GM18873 (cell line): ENCODE measurements around the gene NNT.
"Not testable (repeated sequence)": the region's sequence is repeated elsewhere in the genome, so short reads cannot be mapped to it uniquely, and the experiment has no call there.

Experiments used
- ATAC-seq: cut with Tn5 transposase; IDR thresholded peaks from one replicate; pipeline ENCODE4 v1.9.1; 2021; ENCODE audit warnings: mild to moderate bottlenecking, moderate library complexity, moderate number of reproducible peaks; ENCODE audit not compliant: unreplicated experiment, low FRiP score

The NNT gene

DNA sequence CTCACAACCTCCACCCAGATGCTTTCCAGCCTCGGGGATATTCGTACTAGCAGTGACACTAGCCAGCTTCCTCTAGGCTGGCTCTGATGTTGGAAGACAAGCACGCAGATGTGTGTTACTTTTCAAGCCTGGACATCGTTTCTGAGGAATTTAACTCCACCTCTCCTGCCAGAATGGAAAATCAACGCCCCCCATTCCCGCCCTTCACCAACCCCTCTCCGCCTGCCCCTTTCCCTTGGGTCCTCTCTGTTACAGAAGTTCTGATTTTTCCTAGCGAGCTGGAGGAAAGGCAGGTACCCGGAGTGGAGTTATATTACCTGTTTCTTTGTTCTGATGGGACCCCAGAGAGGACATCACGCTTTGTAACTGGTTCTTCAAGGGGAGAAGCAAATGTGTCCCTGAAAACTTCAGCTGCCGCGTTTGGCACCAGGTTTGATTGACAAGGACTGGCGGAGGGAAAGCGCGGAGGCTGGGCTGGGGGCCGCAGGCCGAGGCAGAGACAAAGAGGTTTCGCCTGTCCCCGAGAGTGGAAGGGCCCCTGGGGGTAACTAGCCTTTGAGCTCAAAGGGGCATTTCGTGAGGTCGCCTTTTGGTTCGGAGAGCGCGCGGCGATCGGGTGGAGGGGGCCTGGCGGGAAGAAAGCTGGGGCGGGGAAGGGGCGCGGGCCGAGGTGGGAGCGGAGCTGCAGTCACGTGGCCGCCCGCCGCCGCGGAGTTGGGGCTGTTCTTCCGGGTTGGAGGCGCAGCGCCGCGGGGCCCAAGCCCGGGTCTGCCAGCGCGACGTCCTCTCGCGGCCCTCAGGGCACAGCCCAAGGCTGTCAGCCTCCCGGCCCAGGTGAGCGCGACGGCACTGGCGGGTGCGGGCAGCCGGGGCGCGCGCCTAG lies at the start of gene NNT:
Gene NNT (plus strand): TSS at position 720 of the 883 bp plus-strand sequence. CDS start 6,016 bp downstream, outside the sequence.
- peak; percentile 57 for ATAC-seq

DNA sequence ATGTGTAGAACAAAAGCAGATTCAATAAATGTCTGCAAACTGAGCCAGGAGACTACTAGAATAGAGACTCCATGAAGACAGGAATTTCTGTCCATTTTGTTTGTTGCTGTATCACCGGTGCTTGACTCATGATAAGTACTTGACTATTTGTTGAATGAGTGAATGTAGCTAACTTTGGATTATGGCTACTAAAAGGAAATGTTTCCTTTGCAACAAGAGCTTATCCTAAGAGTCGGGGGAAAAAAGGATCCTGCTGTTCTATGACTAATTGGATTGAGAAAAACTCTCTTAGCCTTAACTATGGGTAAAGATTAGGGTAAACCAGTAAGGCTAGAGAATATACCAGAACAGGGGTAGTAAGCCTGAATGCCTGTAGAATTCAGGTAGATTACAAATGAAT lies 49.6 kb upstream of the NNT start:
- no peak for ATAC-seq

DNA sequence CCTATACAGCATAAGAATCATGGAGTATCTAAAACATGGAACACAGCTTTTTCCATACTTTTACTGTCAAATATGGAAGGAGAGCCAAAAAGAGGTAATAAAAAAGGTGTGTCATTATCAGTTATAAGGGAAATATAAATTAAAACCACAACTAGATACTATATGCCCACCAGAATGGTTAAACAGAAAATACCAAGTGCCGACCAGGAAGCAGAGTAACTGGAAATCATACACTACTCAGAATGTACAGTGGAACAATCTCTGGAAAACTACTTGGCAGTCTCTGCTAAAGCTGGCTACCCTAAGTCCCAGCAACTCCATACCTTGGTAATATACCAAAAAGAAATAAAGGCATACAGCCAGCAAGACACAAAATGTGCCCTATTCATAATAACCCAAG lies 48.5 kb upstream of the NNT start:
- no peak for ATAC-seq

DNA sequence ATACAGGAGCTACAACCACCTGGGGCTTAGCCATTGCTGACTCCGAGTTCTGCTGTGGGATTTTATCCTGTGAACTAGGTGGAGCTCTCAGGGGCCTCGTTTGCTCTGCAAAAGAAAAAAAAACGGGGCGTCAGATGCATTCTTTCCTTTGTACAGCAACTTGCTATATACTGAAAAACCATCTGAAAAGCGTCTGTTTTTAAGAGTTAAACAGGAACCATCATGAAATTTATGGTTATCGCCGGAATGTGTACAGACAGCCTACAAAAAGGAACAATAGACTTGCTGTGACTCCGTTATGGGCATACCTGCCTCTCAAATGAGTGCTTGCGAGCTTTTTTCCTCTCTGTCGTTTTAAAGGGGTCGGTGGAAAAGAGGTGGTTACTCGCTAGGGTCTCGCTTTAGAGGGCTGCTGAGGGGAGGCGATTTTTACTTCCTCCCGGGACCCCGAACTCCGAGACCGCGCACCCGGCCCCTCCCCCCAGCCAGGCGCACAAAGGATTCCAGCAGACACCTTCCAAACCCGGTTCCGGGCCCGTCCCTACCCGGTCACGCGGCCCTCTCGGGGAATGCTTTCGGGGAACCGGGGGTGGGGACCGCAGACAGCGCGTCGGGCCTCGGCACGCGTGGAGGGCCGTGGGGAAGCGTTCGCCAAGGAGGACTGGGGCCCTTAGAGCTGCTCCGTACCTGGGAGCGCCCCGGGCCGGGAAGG lies 46.9 kb upstream of the NNT start:
- ATAC-seq: no peak

DNA sequence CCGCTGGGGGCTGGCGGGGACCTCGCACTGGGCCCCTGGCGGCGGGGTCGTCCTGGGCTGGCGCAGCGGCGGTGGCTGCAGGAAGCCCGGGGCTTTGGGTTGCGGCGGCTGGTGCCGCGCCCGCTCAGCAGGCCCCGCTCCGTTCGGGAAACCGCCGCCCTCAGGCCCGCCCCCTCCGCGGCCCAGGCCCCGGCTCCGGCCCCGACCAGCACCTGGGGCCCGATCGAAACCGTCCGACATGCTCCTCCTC lies 46.4 kb upstream of the NNT start:
- peak; percentile 86 for ATAC-seq

DNA sequence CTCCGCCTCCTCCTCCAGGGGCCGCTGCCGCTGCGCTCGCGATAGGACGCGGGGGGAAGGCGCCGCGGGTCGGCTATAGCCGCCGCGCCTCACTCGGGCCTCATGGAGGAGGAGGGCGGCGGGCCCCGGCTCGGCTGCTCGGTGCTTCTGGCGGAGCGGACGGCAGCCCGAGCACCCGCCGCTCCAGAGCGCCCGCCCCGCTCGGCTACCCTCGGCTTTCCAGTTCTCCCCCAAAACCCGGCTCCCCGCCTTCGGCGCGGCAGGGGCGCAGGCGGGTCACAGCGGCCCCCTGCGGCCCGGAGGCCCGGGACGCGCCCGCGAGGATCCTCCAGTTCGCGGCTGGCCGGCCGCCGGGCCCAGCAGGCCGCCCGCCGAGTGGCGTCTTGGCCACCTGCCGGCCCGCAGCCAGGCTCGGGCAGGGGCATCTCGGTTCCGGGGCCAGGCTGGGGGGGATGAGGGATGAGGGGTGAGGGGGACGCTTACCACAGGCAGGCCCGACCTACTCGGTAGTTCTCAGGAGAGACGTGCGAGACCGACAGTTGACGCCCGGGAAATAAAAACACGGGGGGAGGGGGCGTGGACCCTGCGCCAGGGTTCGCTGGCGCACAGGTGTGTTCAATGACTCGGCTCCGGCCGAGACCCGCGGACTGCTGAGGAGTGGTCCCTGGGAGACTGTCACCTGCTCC lies 46.0 kb upstream of the NNT start, which contains the start of gene PAIP1:
Gene PAIP1 (minus strand): TSS at position 221 of the 686 bp plus-strand sequence. CDS start 231 bp downstream, outside the sequence.
- ATAC-seq: peak; percentile 74

DNA sequence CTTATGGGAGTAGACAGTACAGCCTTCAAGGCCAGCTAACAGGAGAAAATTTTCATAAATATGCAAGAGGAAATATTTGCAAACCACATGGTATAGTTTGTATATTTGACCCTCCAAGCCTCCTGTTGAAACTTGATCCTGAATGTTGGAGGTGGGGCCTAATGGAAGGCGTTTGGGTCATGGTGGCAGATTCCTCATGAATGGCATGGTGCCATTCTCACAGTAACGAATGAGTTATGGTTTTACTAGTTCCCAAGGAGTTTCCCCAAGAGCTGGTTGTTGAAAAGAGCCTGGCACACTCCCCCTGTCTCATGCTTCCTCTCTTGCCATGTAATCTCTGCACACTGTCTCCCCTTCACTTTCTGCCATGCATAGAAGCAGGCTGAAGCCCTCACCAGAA lies 42.9 kb upstream of the NNT start:
- ATAC-seq: no peak

DNA sequence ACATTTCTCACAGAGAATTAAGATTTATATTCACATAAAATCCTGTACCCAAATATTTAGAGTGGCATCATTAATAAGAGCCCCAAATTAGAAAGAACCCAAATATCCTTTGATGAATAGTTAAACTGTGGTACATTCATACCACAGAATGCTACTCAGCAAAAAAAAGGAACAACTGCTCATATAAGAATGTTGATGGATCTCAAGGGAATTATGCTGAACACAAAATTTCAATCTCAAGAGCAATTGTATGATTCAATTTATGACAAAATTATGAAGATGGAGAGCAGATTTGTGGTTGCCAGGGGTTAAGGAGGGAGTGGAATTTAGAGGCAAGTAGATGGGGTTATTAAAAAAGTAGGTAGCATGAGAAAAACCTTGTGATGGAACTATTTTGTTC lies 41.6 kb upstream of the NNT start:
- no peak for ATAC-seq

DNA sequence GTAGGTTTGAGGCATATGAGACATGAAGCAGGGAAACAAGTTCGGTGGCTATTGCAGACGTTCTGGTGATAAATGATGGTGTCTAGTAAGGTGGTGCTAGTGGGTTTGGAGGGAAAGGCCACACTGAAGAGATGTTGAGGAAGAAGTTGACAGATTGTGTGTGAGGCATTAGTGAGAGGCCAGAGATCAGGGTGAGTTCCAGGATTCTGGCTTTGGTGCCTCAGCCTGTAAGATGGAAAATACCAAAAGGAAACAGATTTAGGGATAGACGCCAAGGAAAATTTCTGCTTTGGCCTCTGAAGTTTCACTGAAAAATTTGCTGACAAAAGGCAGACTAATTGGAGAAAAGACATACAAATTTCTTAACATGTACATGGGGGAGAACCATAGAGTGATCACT lies 39.7 kb upstream of the NNT start:
- ATAC-seq: no peak

DNA sequence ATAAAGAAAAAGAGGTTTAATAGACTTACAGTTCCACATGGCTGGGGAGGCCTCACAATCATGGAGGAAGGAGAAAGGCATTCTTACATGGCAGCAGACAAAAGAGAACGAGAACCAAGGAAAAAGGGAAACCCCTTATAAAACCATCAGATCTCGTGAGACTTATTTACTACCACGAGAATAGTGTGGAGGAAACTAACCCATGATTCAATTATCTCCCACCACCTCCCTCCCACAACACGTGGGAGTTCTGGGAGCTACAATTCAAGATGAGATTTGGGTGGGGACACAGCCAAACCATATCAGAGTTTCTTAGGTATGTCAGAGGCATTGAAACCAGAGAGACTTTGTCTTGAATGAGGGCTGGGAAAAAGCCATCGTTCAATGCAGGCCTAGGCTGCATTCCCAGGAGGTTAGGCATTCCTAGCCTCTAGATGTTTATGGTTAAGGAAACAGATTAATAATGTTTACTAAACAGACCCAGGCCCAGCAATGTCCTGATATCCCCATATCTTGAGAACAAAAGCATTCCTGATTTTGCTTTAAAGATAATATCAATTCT lies 38.6 kb upstream of the NNT start:
- ATAC-seq: no peak

DNA sequence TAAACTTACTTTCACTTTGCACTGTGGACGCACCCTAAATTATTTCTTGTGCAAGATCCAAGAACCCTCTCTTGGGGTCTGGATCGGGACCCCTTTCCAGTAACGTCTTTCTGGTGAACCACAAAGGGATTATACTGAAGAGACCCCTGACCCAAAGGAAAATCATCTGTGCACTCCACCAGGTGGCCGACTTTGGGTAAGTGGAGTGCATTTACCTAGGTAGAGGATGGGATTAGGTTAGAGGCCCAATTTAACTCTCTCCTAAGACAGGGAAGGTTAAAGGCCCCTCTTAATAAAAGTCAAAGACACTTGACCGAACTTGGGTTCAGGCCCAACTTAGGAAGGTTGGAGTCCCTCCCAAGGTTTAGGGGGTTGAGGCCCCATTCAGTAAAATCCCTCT lies 37.9 kb upstream of the NNT start:
- no peak for ATAC-seq

DNA sequence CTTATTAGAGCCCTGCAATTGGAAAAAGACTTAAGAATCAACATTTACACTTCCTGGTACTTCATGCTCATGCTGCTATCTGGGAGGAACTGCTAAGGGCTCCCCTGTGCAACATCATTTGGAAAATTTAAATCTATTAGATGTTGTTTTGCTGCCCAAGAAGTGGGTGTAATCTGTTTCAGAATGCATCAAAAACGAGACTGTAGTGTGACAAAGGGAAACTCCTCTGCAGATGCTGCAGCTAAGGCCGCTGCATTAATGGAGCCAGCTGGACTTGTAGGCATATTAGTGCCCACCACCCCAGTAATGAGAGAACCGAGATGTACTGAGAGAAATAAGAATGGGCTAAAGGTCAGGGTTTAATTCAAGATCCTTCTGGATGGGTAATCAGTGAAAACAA lies 35.0 kb upstream of the NNT start:
- no peak for ATAC-seq

DNA sequence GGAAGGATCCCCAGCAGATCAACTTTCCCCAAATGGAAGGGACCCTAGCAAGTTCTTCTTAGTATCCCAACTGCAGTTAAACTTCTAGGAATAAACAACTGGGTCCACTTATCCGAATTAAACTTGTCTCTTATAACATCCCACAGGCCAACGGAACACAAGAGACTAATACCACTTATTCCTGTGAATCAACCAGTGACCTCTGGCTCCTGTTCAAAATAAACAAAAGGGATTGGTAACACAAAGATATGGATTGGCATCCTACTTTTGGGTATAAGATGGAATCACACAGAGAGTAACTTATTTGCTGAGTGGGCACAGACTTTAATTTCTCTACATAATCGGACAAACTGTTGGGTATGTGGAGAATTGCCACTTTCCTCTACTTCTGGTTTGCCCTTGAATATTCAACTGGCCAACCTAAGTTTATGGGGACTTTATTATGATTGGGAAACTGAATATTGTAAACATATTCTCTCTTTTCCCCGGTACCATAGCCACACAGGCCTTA lies 33.7 kb upstream of the NNT start:
- ATAC-seq: no peak

DNA sequence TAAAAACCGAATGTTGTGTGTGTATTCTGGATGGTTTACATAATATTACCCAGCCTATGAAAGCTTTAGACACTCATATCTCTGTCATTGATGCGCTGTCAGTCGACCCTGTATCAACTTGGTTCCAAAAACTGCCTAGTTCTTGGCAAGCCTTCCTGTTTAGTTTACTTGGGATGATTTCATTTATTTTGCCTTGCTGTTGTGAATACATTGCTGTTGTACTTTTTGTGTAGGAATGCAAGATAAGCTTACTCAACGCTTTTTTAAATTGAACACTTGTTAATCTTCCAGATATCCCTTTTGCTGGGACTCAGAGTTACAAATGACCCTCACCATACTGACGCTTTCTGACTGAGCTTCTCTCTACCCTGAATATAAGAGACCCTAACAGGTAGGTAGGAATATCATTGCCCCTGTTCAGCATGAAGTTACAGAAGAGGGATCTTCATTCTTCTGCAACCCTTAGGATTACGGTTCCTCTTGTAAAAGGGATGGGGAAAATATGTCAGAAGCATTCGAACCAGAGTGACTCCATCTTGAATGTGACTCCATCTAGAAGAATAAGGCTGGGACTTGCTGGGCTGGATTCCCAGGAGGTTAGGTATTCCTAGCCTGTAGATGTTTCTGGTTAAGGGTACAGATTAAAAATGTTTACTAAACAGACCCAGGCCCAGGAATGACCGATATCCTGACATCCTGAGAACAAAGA lies 32.4 kb upstream of the NNT start:
- ATAC-seq: no peak

DNA sequence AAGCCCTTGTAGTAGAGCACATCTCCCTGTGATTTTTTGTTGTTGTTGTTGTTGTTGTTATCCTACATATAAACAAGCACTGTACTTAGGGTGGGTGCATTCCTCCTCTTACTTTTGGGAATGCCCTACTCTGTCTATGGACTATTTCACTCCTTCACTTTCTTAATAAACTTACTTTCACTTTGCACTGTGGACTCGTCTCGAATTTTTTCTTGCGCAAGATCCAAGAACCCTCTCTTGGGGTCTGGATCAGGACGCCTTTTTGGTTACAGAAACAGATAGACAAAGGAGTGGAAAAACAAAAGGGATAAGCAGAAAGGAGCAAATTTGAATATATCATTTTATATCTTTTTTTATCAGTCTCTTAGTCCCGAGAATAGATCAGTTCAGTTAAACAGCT lies 31.7 kb upstream of the NNT start:
- ATAC-seq: no peak

DNA sequence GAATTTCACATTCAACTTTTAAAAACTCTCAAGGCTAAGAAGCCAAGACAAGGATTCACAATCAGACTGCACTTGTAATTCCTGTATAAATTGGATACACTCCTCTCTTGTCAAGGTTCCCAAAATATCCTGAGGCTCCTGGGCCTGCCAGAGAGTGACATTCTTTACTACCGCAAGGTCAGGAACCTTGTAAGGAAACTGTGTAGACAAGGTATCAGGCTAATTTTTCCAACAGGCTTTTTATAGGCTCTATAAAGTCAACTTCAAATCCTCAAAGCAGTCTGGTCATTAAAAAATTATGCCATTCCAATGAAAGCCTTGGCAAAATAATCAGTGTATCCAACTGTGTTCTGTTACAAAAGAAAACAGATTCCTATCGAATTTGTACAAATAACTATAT lies 30.6 kb upstream of the NNT start:
- ATAC-seq: no peak

DNA sequence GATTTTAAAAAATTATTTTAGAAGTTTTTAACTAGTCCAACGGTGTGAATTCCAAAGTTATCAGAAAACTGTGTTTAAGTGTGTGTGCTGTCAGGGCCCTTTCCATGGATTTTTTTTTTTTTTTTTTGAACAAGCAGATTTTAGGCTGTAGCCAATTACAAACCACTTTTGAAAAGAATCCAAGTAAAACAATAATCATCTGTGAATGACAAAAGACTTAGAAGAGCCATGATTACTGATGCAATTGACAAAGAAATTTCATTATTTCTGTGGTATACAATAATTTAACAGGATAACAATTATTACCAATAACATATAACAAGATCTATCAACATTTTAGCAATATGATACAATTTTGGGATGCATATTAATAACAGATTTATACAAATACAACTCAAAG lies 29.9 kb upstream of the NNT start:
- no peak for ATAC-seq

DNA sequence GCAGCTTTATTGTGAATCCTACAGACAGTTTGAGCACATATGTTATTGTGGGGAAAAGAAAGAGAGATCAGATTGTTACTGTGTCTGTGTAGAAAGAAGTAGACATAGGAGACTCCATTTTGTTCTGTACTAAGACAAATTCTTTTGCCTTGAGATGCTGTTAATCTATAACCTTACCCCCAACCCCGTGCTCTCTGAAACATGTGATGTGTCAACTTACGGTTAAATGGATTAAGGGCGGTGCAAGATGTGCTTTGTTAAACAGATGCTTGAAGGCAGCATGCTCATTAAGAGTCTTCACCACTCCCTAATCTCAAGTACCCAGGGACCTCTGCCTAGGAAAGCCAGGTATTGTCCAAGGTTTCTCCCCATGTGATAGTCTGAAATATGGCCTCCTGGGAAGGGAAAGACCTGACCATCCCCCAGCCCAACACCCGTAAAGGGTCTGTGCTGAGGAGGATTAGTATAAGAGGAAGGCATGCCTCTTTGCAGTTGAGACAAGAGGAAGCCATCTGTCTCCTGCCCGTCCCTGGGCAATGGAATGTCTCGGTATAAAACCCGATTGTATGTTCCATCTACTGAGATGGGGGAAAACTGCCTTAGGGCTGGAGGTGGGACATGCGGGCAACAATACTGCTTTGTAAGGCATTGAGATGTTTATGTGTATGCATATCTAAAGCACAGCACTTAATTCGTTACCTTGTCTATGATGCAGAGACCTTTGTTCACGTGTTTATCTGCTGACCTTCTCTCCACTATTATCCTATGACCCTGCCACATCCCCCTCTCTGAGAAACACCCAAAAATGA lies 22.4 kb upstream of the NNT start:
- ATAC-seq: not testable (repeated sequence)

DNA sequence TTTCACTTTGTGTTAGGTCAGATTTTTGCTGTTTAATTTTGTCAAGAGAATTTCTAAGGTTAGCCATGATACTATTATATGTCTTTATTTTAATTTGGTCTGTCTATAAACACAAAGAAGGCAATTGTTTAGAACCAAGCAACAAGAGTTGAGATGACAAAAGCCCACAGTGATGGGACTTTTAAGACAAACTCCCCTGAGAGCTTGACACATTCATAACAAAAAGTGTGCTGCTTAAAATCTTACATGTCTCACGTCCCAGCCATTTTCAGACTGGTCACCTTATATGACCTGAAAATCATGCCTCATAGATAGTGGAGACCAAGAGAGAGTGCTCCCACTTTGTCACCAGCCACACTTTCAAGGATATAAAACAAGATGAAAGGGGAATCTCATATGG lies 21.6 kb upstream of the NNT start:
- no peak for ATAC-seq
